SJCRH30 (cell line): ENCODE data around the gene SACM1L. TPM values are rescaled to one million over a fixed set of nuclear protein-coding genes. Genes with fewer than 3 reads are reported as not detected.
"Not testable (repeated sequence)": the region's sequence is repeated elsewhere in the genome, so short reads cannot be mapped to it uniquely, and the experiment has no call there.

Experiments
- DNase-seq, 2 experiments: peaks; one replicate each; pipeline ENCODE4 v3.0.0-alpha.2; 2015 to 2020
- H3K27ac ChIP-seq: fragments of 250-450 bp; sonication (Bioruptor Pico); 2 replicates; pipeline ENCODE4 v1.5.1; 2020; ENCODE audit warnings: mild to moderate bottlenecking, moderate library complexity
- H3K27me3 ChIP-seq: fragments of 250-450 bp; sonication (Bioruptor Pico); 2 replicates; pipeline ENCODE4 v1.5.1; 2020; ENCODE audit warnings: mild to moderate bottlenecking, moderate library complexity
- H3K36me3 ChIP-seq: fragments of 250-450 bp; sonication (Bioruptor Pico); 2 replicates; pipeline ENCODE4 v1.5.1; 2020; ENCODE audit warnings: mild to moderate bottlenecking, moderate library complexity
- H3K4me1 ChIP-seq: fragments of 250-450 bp; sonication (Bioruptor Pico); 2 replicates; pipeline ENCODE4 v1.5.1; 2020; ENCODE audit warnings: mild to moderate bottlenecking, moderate library complexity
- H3K4me3 ChIP-seq: fragments of 250-450 bp; sonication (Bioruptor Pico); 2 replicates; pipeline ENCODE4 v1.5.1; 2020; ENCODE audit warnings: mild to moderate bottlenecking, moderate library complexity
- H3K9me3 ChIP-seq: fragments of 250-450 bp; sonication (Bioruptor Pico); replicated peaks from 2 replicates; pipeline ENCODE4 v1.5.1; 2020; ENCODE audit warnings: mild to moderate bottlenecking, moderate library complexity
- total RNA-seq: library from RNA; depleted of rRNA; stranded (reverse); fragments of >200 nt; shearing (Covaris generic); gene quantifications from 2 replicates; pipeline ENCODE4 v1.2.3, GENCODE V29; 2014

The SACM1L gene
- total RNA-seq, 1 experiment from 2014 or later, result 25.0 TPM

GRCh38 chr3:45751537-45752242 is 62.5 kb downstream of the SACM1L start:
- Histone ChIP-seq H3K4me1 (no peaks in the 10 kb centered on the region), H3K4me3 (no peak overlapping the region), H3K27me3 (no peaks in the 10 kb centered on the region), H3K36me3 (no peaks in the 10 kb centered on the region), H3K9me3 (no peaks in the 10 kb centered on the region), H3K27ac (no peak overlapping the region)
- no peak for DNase-seq

GRCh38 chr3:45753095-45753494 is 63.9 kb downstream of the SACM1L start:
- H3K27me3 ChIP-seq, result no peaks in the 10 kb centered on the region
- no peak for DNase-seq
- no peaks in the 10 kb centered on the region for H3K9me3 ChIP-seq
- H3K4me1 ChIP-seq, result no peaks in the 10 kb centered on the region
- H3K36me3 ChIP-seq, result no peaks in the 10 kb centered on the region
- no peak overlapping the region for H3K27ac ChIP-seq
- H3K4me3 ChIP-seq, result no peak overlapping the region

- Histone ChIP-seq H3K4me1 (no peaks in the 10 kb centered on the region), H3K27me3 (no peaks in the 10 kb centered on the region), H3K4me3 (no peak overlapping the region), H3K27ac (no peak overlapping the region), H3K36me3 (no peaks in the 10 kb centered on the region), H3K9me3 (no peaks in the 10 kb centered on the region)
- no peak for DNase-seq
These were observed 65.3 kb downstream of the SACM1L start for GRCh38 chr3:45754461-45754860.

- H3K36me3 ChIP-seq, result no peaks in the 10 kb centered on the region
- H3K9me3 ChIP-seq, result no peaks in the 10 kb centered on the region
- DNase-seq, result no peak
- no peaks in the 10 kb centered on the region; the same call in 1 of the 2 replicates for H3K4me1 ChIP-seq
- H3K27ac ChIP-seq, result no peak overlapping the region
- no peak overlapping the region for H3K4me3 ChIP-seq
- H3K27me3 ChIP-seq, result no peaks in the 10 kb centered on the region
These were observed 66.9 kb downstream of the SACM1L start for GRCh38 chr3:45756055-45756454.

GRCh38 chr3:45757141-45757540 is 67.9 kb downstream of the SACM1L start:
- not testable (repeated sequence) for H3K4me1 ChIP-seq, DNase-seq, H3K27me3 ChIP-seq, H3K4me3 ChIP-seq, H3K9me3 ChIP-seq, H3K36me3 ChIP-seq, H3K27ac ChIP-seq

GRCh38 chr3:45758871-45759270 is 69.7 kb downstream of the SACM1L start:
- no peaks in the 10 kb centered on the region for H3K36me3 ChIP-seq
- no peaks in the 10 kb centered on the region for H3K27me3 ChIP-seq
- no peak overlapping the region for H3K4me3 ChIP-seq
- no peaks in the 10 kb centered on the region; the same call in 1 of the 2 replicates for H3K4me1 ChIP-seq
- no peak overlapping the region for H3K27ac ChIP-seq
- H3K9me3 ChIP-seq, result no peaks in the 10 kb centered on the region
- DNase-seq, result no peak

- DNase-seq, result no peak
- H3K27ac ChIP-seq, result no peak overlapping the region
- no peak overlapping the region for H3K4me3 ChIP-seq
- H3K9me3 ChIP-seq, result no peaks in the 10 kb centered on the region
- H3K27me3 ChIP-seq, result no peaks in the 10 kb centered on the region
- no peaks in the 10 kb centered on the region; the same call in 1 of the 2 replicates for H3K4me1 ChIP-seq
- no peaks in the 10 kb centered on the region for H3K36me3 ChIP-seq
These were observed 70.7 kb downstream of the SACM1L start for GRCh38 chr3:45759851-45760250.

- H3K27me3 ChIP-seq, result no peaks in the 10 kb centered on the region
- no peaks in the 10 kb centered on the region for H3K36me3 ChIP-seq
- no peak overlapping the region for H3K27ac ChIP-seq
- H3K4me1 ChIP-seq, result no peaks in the 10 kb centered on the region; the same call in 1 of the 2 replicates
- peak; percentile 63 to 74 for DNase-seq
- no peak overlapping the region for H3K4me3 ChIP-seq
- no peaks in the 10 kb centered on the region for H3K9me3 ChIP-seq
These were observed 71.9 kb downstream of the SACM1L start for GRCh38 chr3:45760878-45761711.

GRCh38 chr3:45761831-45762230 is 72.6 kb downstream of the SACM1L start:
- no peak for DNase-seq
- H3K4me1 ChIP-seq, result no peaks in the 10 kb centered on the region; the same call in 1 of the 2 replicates
- H3K9me3 ChIP-seq, result no peaks in the 10 kb centered on the region
- no peaks in the 10 kb centered on the region for H3K27me3 ChIP-seq
- no peaks in the 10 kb centered on the region for H3K36me3 ChIP-seq
- no peak overlapping the region for H3K27ac ChIP-seq
- H3K4me3 ChIP-seq, result no peak overlapping the region

GRCh38 chr3:45762647-45763302 is 73.6 kb downstream of the SACM1L start:
- DNase-seq, result no peak
- H3K4me3 ChIP-seq, result no peak overlapping the region
- H3K4me1 ChIP-seq, result no peaks in the 10 kb centered on the region; the same call in 1 of the 2 replicates
- H3K9me3 ChIP-seq, result no peaks in the 10 kb centered on the region
- H3K36me3 ChIP-seq, result no peaks in the 10 kb centered on the region
- H3K27ac ChIP-seq, result no peak overlapping the region
- H3K27me3 ChIP-seq, result no peaks in the 10 kb centered on the region

- Histone ChIP-seq H3K27me3 (no peaks in the 10 kb centered on the region), H3K4me1 (no peaks in the 10 kb centered on the region; the same call in 1 of the 2 replicates), H3K27ac (no peak overlapping the region), H3K4me3 (no peak overlapping the region), H3K9me3 (no peaks in the 10 kb centered on the region), H3K36me3 (no peaks in the 10 kb centered on the region)
- DNase-seq, result no peak
These were observed 74.1 kb downstream of the SACM1L start for GRCh38 chr3:45763303-45763675.

- H3K4me3 ChIP-seq, result no peak overlapping the region
- H3K27me3 ChIP-seq, result no peaks in the 10 kb centered on the region
- no peaks in the 10 kb centered on the region for H3K36me3 ChIP-seq
- no peaks in the 10 kb centered on the region; the same call in 1 of the 2 replicates for H3K4me1 ChIP-seq
- H3K27ac ChIP-seq, result no peak overlapping the region
- H3K9me3 ChIP-seq, result no peaks in the 10 kb centered on the region
- DNase-seq, result no peak
These were observed 76.2 kb downstream of the SACM1L start for GRCh38 chr3:45765266-45765851.

- no peaks in the 10 kb centered on the region for H3K27me3 ChIP-seq
- no peak for DNase-seq
- no peaks in the 10 kb centered on the region for H3K36me3 ChIP-seq
- H3K9me3 ChIP-seq, result no peaks in the 10 kb centered on the region
- no peak overlapping the region for H3K4me3 ChIP-seq
- no peak overlapping the region for H3K27ac ChIP-seq
- H3K4me1 ChIP-seq, result no peaks in the 10 kb centered on the region; the same call in 1 of the 2 replicates
These were observed 76.8 kb downstream of the SACM1L start for GRCh38 chr3:45765958-45766357.

GRCh38 chr3:45771166-45771775 is 82.1 kb downstream of the SACM1L start:
- Histone ChIP-seq H3K27me3 (no peaks in the 10 kb centered on the region), H3K4me3 (no peak overlapping the region), H3K36me3 (no peaks in the 10 kb centered on the region), H3K27ac (no peak overlapping the region), H3K9me3 (no peaks in the 10 kb centered on the region), H3K4me1 (peaks cover 6% of the 10 kb centered on the region; the same call in 1 of the 2 replicates)
- no peak for DNase-seq
